MV-4-11 (cell line): ENCODE results near the gene POLR2L.

Source experiments
- DNase-seq: peaks from one replicate; lab custom pipeline; 2025; lab: John Stamatoyannopoulos, UW

POLR2L gene

DNA sequence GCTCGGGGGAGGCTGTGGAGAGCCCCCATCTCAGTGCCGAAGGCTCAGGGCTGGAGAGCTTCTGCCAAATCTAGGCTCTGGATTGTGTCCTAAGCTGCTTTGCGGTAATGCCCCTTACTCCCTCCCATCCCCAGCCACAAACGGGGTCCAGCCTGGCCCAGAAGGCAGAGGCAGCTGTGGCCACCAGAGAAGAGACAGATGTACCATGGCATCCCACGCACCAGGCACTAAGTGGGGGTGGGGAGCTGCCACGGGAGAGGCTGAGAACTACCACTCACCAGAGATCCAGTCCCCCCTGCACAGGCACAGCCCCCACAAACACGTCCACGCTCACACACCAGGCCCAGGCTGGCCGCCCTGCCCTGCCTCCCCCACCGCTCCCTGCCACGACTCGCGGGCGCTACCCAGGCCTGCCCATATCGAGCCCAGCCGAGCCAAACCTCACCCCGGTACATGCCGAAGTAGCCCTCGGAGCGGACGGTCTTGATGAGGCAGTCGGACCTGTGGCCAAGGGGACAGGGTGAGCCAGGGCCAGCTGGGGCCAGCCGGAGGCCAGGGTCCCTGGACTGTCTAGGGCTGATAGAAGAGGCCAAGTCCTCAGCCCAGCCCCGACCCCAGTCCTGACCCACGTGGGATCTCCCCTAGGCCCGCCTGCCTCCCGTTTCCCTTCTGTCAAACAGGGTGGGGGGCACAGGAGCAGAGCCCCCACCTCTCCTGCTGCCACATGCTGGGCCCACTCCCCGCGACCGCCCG, 48.1 kb downstream of the POLR2L start:
- no peak for DNase-seq

DNA sequence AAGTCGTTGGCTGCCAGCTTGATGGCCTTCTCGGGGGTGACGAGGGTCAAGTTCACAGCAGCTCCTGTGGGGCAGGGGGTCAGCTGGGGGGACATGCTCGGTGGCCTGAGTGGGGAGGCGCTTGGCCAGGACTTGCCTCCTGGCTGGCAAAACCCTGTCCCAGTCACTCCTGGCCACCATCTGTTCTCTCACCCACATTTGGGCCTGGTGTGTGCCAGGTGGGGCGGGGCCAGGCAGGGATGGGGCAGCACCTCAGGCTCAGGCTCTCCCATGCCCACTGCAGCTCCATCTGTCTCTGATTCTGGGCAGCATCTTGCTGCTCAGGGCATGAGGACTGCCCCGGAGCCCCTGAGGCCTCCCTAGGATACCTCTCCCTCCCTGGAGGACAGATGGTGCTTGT, 48.8 kb downstream of the POLR2L start:
- no peak for DNase-seq

DNA sequence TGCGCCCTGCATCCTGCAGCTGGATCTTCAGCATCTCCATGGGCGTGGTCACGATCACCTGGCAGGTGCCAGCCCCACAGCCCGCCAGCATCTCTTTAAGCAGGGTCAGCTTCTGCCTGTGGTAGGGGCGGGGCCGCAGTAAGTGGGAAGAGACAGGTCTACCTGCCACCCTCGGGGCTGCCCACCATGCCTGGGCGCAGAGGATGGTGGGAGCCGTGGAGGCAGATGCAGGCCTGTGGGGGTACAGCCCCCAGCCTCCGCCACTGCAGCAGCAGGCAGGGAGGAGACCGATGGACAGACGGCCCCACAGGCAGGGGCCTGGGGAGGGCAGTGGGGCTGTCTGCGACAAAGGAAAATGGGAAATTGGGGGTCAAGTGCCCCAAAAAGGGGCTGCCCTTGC, 49.5 kb downstream of the POLR2L start:
- no peak for DNase-seq

DNA sequence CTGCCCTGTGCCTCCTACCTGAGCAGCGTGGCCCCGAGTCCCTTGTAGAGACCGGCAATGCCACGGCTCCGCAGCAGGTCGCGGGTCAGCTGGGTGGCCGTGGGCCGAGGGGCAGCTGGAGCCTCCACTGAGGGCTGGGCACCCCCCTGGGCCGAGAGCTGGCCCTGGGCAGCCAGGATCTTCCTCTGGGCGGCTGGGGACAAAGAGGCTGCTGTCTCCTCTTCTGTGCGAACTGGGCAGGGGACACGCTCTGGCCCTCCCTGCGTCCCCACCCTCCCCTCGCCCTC, 49.9 kb downstream of the POLR2L start:
- no peak for DNase-seq

DNA sequence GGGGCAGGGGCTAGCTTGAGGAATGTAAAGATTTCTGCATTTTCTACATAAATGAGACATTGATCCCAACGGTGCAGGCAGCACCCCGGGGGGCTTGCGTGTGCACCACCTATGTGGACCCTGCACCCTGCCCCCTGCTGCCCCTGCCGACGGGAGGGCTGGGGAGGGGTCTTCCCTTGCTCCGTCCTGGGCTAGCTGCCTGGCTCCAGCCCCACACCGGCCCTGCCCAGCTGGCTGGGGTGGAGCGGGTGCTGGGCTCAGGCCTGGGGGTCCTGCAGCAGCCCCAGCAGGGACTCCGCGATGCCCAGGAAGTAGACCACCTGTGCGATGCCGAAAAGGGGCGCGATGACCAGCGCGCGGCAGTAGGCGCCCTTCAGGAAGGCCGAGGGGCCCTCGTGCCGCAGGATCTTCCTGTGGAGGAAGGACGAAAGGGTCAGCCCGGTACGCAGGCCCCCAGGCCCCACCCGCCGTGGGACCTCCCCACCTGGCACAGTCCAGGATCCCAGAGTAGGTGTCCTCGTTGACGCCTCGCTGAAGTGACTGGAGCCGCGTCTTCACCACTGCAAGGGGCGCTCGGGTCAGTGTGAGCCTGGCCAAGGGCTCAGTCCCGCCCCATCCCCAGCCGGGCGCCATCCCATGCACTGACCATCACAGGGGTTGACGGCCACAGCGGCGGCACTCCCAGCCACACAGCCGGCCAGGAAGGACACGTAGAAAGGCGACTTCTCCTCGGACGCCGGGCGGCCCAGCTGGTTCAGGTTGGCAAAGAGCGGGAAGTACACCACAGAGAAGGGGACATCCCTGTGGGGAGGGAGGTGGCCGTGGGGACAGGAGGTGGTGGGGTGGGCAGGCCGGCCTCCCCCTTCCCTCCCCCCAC, 50.4 kb downstream of the POLR2L start:
- DNase-seq, result no peak

DNA sequence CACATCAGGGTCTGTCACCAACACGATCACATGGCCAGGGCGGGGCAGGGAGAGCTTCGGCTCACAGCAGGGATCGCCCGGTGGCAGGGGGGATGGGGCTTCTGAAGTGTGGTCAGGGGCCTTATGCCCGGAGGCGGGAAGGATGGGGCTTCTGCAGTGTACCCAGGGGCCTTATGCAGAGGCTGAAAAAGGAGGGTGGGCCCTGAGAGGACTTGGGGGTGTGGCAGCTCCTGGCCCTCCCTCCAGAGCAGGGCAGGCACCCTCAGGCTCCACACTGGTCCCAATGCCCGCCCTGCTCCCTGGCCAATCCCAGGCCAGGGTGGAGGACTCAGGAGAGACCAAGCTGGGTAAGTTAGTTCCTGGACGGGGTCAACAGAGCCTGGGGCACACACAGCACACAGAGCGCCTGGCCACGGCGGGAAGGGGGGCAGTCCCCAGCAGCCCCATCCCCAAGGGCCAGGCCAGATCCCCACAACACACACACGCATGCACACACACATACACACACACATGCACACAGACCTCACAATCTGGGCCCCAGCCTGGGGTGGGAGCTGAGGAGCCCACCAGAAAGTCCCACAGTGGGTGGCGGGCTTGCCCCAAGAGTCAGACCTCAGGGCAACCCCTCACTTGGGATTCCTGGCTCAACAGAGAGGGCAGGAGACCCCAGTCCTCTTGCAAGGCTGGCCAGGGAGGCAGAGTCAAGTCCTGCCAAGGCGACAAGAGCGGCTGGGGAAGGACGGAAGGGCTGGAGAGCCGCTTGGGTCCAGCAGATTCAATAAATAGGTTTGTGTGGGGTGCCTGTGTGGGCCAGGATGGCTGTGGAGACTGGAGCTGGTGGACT, 51.4 kb downstream of the POLR2L start:
- no peak for DNase-seq

DNA sequence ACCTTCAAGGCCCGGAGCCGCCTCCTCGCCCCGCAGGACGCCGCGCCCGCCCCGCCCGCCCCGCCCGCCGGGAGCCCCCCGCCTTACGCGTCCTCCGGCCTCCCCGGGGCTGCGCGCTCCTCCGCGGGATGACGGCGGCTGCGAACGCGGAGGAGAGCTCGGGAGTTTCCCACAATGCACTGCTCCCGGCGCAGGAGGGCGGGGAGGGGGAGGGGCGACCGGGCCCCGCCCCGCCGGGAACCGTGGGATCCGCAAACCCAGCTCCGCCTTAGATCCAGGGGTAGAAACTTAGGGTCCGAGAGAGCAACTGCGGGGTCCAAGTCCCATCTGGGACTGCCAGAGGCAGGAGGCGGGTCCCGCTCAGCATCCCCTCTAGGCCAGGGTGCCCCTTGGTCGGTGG, 52.4 kb downstream of the POLR2L start, which contains the start of gene CEND1:
CEND1 (minus strand) TSS at position 148 of the 400 bp plus-strand sequence. CDS start 1,514 bp downstream, outside the sequence.
- no peak for DNase-seq
